GM12873 (cell line): ENCODE data around the gene ESCO1.

Experiments
- TF ChIP-seq, protein P1 (sequence below): IDR thresholded peaks from 2 replicates; pipeline ENCODE4 v1.5.1; 2012; ENCODE audit warnings: low read depth, mild to moderate bottlenecking, moderate library complexity, low read length, control low read depth; ENCODE audit not compliant: insufficient read depth; ENCODE audit errors: missing control alignments

The ESCO1 gene

DNA sequence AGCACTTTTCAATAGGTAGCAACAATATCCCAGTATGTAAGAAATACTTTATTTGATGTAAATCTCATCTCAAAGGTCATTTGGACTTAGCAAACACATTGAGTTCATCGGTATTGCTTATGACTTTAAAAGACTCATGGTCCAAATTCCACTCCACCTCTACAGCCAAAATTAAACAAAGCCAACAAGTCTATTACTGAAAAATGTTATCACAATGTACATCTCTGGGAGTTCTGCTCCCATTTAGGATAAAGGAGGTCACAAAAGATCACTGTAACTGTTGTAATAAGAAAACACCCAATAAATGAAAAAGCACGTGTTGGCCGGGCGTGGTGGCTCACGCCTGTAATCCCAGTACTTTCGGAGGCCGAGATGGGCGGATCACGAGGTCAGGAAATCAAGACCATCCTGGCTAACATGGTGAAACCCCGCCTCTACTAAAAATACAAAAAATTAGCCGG is 50.0 kb downstream of the ESCO1 start:
- TF ChIP-seq, protein P1, sequence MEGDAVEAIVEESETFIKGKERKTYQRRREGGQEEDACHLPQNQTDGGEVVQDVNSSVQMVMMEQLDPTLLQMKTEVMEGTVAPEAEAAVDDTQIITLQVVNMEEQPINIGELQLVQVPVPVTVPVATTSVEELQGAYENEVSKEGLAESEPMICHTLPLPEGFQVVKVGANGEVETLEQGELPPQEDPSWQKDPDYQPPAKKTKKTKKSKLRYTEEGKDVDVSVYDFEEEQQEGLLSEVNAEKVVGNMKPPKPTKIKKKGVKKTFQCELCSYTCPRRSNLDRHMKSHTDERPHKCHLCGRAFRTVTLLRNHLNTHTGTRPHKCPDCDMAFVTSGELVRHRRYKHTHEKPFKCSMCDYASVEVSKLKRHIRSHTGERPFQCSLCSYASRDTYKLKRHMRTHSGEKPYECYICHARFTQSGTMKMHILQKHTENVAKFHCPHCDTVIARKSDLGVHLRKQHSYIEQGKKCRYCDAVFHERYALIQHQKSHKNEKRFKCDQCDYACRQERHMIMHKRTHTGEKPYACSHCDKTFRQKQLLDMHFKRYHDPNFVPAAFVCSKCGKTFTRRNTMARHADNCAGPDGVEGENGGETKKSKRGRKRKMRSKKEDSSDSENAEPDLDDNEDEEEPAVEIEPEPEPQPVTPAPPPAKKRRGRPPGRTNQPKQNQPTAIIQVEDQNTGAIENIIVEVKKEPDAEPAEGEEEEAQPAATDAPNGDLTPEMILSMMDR = no peak

DNA sequence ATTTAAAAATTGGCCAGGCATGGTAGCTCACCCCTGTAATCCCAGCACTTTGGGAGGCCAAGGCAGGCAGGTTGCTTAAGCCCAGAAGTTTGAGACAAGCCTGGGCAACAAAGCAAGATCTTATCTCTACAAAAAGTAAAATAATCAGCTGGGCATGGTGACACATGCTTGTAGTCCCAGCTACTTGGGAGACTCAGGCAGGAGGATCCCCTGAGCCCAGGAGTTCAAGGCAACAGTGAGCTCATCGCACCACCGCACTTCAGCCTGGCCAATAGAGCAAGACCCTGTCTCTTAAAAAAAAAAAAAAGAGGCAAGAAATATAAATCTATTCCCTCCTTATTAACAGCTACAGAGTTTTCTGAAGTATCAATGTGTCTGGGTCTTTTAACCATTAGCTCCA is 51.9 kb downstream of the ESCO1 start:
- TF ChIP-seq, protein P1 = no peak

DNA sequence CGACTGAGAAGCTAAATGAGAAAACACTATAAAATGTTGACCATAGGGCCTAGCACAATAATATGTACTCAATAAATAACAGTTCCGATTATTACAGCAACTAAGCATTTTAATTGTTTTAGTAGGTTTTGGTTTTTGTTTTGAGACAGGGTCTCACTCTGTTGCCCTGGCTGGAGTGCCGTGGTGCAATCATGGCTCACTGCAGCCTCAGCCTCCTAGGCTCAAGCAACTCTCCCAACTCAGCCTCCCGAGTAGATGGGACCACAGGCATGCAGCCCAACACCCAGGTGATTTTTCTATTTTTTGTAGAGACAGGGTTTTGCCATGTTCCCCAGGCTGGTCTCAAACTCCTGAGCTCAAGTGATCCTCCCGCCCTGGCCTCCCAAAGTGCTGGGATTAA is 54.1 kb downstream of the ESCO1 start:
- TF ChIP-seq, protein P1 = no peak

DNA sequence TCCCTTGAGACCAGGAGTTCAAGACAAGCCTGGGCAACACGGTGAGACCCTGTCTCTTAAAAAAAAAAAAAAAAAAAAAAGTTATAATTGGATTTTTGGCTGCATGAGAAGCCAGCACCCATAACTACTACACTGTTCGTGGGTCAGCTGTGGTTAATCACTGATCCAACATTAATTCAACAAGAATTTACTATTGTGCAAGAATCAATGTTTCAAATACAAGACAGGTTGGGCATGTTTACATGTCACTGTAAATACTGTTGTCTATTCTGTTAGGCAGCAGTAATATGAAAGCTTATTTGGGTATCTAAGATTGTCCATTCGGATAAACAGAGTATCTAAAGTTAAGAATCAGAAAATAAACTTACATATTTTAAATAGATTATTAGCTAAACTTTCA is 62.3 kb downstream of the ESCO1 start:
- TF ChIP-seq, protein P1 = no peak

DNA sequence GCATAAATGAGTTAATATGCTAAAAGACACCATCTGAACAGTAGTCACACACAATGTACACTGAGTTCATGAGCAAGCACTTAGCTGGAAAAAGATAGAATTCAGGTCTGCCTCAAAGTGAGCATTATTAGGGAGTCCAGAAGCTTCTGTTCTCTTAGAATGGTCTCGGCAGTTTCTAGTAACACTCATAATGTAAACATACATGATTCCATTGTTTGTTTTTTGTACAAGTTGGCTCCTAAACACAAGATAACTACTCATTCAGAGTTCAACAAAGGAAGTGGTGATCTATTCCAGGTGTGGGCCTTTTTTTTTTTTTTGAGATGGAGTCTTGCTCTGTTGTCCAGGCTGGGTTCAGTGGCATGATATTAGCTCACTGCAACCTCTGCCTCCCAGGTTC is 66.2 kb downstream of the ESCO1 start:
- TF ChIP-seq, protein P1 = no peak

DNA sequence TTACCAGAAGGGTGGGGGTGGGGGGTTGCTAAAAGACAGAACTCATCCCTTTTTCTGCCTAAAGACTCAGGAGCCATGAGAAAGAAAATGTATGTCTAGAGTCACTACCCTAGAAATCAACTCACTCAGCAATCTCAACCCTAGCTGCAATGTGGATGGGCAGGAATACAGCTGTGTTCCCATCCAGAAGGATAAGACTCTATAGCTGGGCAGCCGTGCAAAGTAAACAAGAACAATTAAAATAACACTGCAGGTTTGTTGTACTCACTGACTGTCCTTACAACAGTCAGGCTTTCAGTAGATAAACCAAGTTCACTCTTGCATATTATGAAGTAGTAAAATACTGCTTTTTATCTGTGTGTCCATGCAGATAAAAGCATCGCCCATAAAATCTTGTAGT is 74.0 kb downstream of the ESCO1 start:
- TF ChIP-seq, protein P1 = no peak

DNA sequence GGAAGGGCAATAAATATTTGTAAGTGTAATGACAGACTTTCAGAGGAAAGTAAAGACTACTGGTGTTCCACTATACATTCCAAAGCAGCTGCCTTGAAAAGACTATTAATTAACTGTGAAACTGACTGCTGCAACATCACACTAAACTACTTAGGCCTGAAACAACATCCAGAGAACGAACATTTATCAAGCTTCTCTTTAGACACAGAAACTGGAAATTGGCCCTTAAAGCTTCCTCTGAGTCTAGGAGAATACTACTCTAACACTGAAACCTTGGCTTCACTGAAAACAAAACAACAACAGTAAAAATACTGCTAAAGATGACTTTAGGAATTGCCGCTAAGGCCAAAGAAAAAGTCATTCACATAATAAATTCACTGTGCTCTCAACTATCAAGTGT is 74.6 kb downstream of the ESCO1 start:
- TF ChIP-seq, protein P1 = no peak
